Type B pancreatic cell (in vitro differentiated cells): Measurements from ENCODE around the gene MCC. TPM values are rescaled to one million over a fixed set of nuclear protein-coding genes. Genes with fewer than 3 reads are reported as not detected.

Experiments used
- DNase-seq: peaks from one replicate; pipeline ENCODE4 v3.0.0; 2021; ENCODE audit warnings: mixed read lengths; ENCODE audit not compliant: unreplicated experiment; ENCODE audit errors: extremely low spot score
- H3K27ac Mint-ChIP-seq: 2 replicates; pipeline ENCODE4 v1.8.0; 2021; ENCODE audit warnings: mild to moderate bottlenecking, mixed read lengths
- H3K27me3 Mint-ChIP-seq: 2 replicates; pipeline ENCODE4 v1.8.0; 2021; ENCODE audit warnings: mixed read lengths
- H3K36me3 Mint-ChIP-seq: 2 replicates; pipeline ENCODE4 v1.8.0; 2021; ENCODE audit warnings: mixed read lengths
- H3K4me1 Mint-ChIP-seq: one replicate; pipeline ENCODE4 v1.8.0; 2021; ENCODE audit warnings: mixed read lengths; ENCODE audit not compliant: unreplicated experiment
- H3K4me3 Mint-ChIP-seq: 2 replicates; pipeline ENCODE4 v1.8.0; 2021; ENCODE audit warnings: mild to moderate bottlenecking, mixed read lengths
- H3K9me3 Mint-ChIP-seq: 2 replicates; pipeline ENCODE4 v1.8.0; 2021; ENCODE audit warnings: mixed read lengths
- CTCF ChIP-seq: fragments of 200-600 bp; sonication (generic); conservative IDR thresholded peaks from 2 replicates; pipeline ENCODE4 v1.5.0; 2021; ENCODE audit warnings: antibody characterized with exemption, mild to moderate bottlenecking
- total RNA-seq: library from RNA; stranded (reverse); gene quantifications from 2 replicates; pipeline ENCODE4 v1.2.1, GENCODE V29; 2021; ENCODE audit warnings: low replicate concordance

The MCC gene
- total RNA-seq, 1 donor from 2014 or later: 24.0 TPM

DNA sequence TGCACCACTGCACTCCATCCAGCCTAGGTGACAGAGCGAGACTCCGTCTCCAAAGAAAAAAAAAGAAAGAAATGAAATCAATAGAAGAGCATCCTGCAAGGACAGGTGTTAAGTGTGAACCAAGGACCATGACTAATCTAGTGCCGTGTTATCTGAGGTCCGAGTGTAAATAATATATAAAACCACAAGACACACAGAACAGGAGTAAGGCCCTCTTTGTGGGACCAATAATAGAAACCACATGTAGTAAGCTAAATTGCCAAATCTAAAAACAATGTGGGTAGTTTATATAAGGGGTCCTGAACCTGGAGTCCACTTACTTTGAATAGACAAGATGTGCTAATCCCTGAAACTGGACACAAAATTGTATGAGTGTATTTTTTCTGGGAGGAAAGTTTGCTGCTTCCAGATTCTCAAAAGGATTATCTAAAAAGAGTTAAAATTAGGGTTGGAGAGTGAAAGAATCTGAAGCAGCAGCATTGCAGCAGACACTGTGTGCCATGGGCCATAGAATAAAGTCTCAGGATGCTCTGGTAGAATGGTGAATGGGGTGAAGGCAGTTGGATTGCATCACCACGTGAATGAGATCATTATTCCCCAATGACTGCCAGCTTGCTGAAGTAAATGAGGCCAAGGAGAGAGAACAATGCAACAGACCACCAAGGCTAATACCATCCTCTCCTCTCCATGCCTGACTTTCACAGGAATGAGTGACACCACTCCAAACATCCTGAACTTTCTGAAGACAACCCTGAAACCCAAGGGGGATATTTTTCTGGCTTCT is 288.9 kb downstream of the MCC start:
- no peak for TF ChIP-seq CTCF
- H3K4me3 Mint-ChIP-seq: no peak overlapping the region

DNA sequence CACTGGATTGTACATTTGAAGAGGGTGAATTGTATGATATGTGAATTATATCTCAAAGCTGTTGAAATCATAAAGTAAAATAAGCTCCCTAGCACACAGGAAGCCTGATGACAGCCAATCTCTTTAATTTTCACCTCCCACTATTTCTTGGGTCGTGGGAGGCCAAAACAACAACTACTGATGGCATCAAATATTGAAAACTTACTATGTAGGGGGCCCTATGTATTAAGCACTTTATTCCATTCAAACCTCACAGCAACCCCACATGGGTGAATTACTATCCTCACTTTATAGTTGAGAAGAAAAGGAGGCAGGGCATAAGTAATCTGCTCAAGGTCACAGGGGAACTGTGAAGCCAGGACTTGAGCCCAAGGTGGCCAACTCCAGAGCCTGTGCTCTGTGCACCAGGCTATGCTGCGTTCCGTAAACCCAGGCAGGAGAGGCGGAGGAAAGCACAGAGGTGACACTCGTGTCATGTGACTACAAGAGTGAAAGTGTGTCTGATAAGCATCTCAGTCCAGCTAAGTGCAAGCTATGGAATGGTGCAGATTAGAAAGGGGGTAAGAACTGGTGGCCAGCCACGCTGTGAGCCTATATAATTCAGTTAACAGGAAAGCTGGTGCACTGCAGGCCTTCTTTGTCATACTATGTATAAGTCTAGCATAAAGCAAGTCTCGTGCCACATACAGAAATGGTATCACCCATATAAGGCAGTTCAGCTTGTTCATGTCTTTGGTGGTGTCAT is 290.6 kb downstream of the MCC start:
- no peak for TF ChIP-seq CTCF
- H3K4me3 Mint-ChIP-seq: no peak overlapping the region
- no peaks in the 10 kb centered on the region for H3K27me3 Mint-ChIP-seq
- DNase-seq: no peak
- H3K4me1 Mint-ChIP-seq: peaks cover 50% of the 10 kb centered on the region
- H3K36me3 Mint-ChIP-seq: peaks cover 14% of the 10 kb centered on the region
- peaks cover 17% of the 10 kb centered on the region for H3K9me3 Mint-ChIP-seq
- no peak overlapping the region for H3K27ac Mint-ChIP-seq

More for the DNA sequence above, 288.9 kb downstream of the MCC start:
- no peak for DNase-seq
- Mint-ChIP-seq H3K27me3 (no peaks in the 10 kb centered on the region), H3K4me1 (peaks cover 65% of the 10 kb centered on the region), H3K36me3 (peaks cover 6% of the 10 kb centered on the region), H3K27ac (peak overlapping the region; percentile 22), H3K9me3 (peaks cover 6% of the 10 kb centered on the region)

DNA sequence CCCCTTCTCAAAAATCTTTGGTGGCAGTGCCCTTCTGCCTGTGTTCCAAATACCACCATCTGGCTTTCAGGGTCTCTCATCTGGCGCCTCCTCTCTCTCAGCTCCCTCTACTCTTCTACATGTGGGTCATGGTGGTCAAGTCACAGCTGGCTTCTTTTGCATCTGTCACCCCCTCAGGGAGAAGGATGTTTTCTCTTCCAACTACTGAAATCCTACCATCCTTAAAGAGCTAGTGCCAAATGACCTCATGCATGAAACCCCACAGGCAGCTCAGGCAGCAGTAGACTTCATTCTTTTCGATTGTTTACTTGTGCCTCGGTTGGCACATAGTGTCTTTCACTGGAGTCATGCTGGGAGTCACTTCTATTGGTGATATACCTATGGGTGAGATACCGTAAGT is 292.5 kb downstream of the MCC start:
- Mint-ChIP-seq H3K27ac (no peak overlapping the region), H3K27me3 (no peaks in the 10 kb centered on the region)
- TF ChIP-seq CTCF: no peak

GRCh38 chr5:113195251-113195650 is 293.0 kb downstream of the MCC start:
- no peak for TF ChIP-seq CTCF
- peaks cover 17% of the 10 kb centered on the region for H3K9me3 Mint-ChIP-seq
- no peak overlapping the region for H3K4me3 Mint-ChIP-seq
- DNase-seq: no peak
- no peaks in the 10 kb centered on the region for H3K27me3 Mint-ChIP-seq
- no peak overlapping the region for H3K27ac Mint-ChIP-seq
- peaks cover 36% of the 10 kb centered on the region for H3K4me1 Mint-ChIP-seq
- peaks cover 14% of the 10 kb centered on the region for H3K36me3 Mint-ChIP-seq

More for the DNA sequence above, 292.5 kb downstream of the MCC start:
- Mint-ChIP-seq H3K9me3 (peaks cover 17% of the 10 kb centered on the region), H3K4me3 (no peak overlapping the region), H3K36me3 (peaks cover 14% of the 10 kb centered on the region), H3K4me1 (peaks cover 37% of the 10 kb centered on the region)
- DNase-seq: no peak

DNA sequence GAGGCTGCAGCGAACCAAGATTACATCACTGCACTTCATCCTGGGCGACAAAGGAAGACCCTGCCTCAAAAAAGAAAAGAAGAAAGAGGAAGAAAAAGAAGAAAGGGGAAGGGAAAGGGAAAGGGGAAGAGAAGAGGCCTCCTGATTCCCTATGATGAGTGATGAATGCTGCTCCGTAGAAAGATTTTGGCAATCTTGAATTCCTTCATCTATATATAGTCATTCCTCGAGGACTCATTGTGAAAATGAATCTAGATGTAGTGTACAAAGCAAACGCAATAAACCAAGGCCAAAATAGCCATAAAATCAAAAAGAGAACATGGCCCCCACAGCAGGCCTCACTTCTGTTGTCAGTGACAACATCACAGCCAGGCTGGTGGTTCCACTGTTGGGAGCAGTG is 293.7 kb downstream of the MCC start:
- no peak overlapping the region for H3K27ac Mint-ChIP-seq
- H3K27me3 Mint-ChIP-seq: no peaks in the 10 kb centered on the region
- H3K36me3 Mint-ChIP-seq: peaks cover 14% of the 10 kb centered on the region

More for the DNA sequence above, 293.7 kb downstream of the MCC start:
- TF ChIP-seq CTCF: no peak
- Mint-ChIP-seq H3K4me3 (no peak overlapping the region), H3K9me3 (peaks cover 17% of the 10 kb centered on the region), H3K4me1 (peaks cover 33% of the 10 kb centered on the region)
- DNase-seq: no peak
